Cerebellar nuclear complex (tissue), 1 donor: ENCODE data around the gene PHF23.
"Not testable (repeated sequence)": the region's sequence is repeated elsewhere in the genome, so short reads cannot be mapped to it uniquely, and the experiment has no call there.

Source experiments
- DNase-seq, 2 experiments: peaks; one replicate each; lab custom pipeline; 2025; lab: John Stamatoyannopoulos, UW

The PHF23 gene

GRCh38 chr17:7258731-7259554, 19.7 kb upstream of the PHF23 start:
- DNase-seq, result no peak

GRCh38 chr17:7256766-7257456, 17.7 kb upstream of the PHF23 start:
- no peak for DNase-seq

GRCh38 chr17:7254511-7254910, 15.3 kb upstream of the PHF23 start:
- DNase-seq, result no peak

GRCh38 chr17:7253082-7253481, 13.8 kb upstream of the PHF23 start:
- DNase-seq, result no peak

- peak; percentile 64 to 87 for DNase-seq
Measured at GRCh38 chr17:7252176-7253043, 13.2 kb upstream of the PHF23 start, which contains the start of gene ELP5. Gene ELP5 (plus strand): TSS chr17:7252215. CDS start chr17:7252551, 336 bp downstream.

- DNase-seq, result peak; percentile 92 to 99
Measured at GRCh38 chr17:7251661-7252175, 12.5 kb upstream of the PHF23 start, which contains the start of gene CTDNEP1. Gene CTDNEP1 (minus strand): TSS chr17:7251734. CDS start chr17:7251296, 438 bp downstream.

GRCh38 chr17:7250695-7251627, 11.7 kb upstream of the PHF23 start:
- no peak for DNase-seq

GRCh38 chr17:7249830-7250229, 10.6 kb upstream of the PHF23 start:
- no peak for DNase-seq

GRCh38 chr17:7249214-7249613, 10.0 kb upstream of the PHF23 start:
- DNase-seq, result no peak

- no peak for DNase-seq
Measured at GRCh38 chr17:7248796-7249195, 9.5 kb upstream of the PHF23 start.

- no peak for DNase-seq
Measured at GRCh38 chr17:7246779-7247178, 7.5 kb upstream of the PHF23 start.

- not testable (repeated sequence) for DNase-seq
Measured at GRCh38 chr17:7243838-7244237, 4.6 kb upstream of the PHF23 start.

- no peak for DNase-seq
Measured at GRCh38 chr17:7243453-7243729, 4.1 kb upstream of the PHF23 start.

GRCh38 chr17:7242717-7243452, 3.6 kb upstream of the PHF23 start:
- DNase-seq, result peak in 1 of 2 experiments; percentile 90

GRCh38 chr17:7241783-7242716, 2.8 kb upstream of the PHF23 start, which contains the start of gene GABARAP:
Gene GABARAP (minus strand): TSS chr17:7242449. CDS start chr17:7242330, 119 bp downstream.
- peak in 1 of 2 experiments; percentile 81 for DNase-seq

GRCh38 chr17:7241090-7241733, 2.0 kb upstream of the PHF23 start:
- no peak for DNase-seq

GRCh38 chr17:7240375-7240774, 1.1 kb upstream of the PHF23 start:
- DNase-seq, result no peak

- no peak for DNase-seq
Measured at GRCh38 chr17:7238420-7239090, 702 bp downstream of the PHF23 start.
